Endothelial cell of umbilical vein (primary cell): ENCODE results near the gene RIN2. TPM values are rescaled to one million over a fixed set of nuclear protein-coding genes. Genes with fewer than 3 reads are reported as not detected.

Experiments
- BruUV-seq: library from RNA; stranded (reverse); fragments of 400-500 nt; replicated peaks from 2 replicates; lab custom pipeline; 2021; lab: Mats Ljungman, UMichigan
- CTCF ChIA-PET: fragments of 300-600, 350-600 bp; sonication (Branson Sonifier 250); formaldehyde crosslinking; loops from one replicate; lab custom pipeline; 2021; ENCODE audit warnings: antibody characterized with exemption, inconsistent platforms; lab: Charles Lee
- POLR2A ChIA-PET: fragments of 300-600, 350-600 bp; sonication (Branson Sonifier 250); formaldehyde crosslinking; loops from one replicate; lab custom pipeline; 2021; ENCODE audit warnings: antibody characterized with exemption, inconsistent platforms; lab: Charles Lee
- DNase-seq: peaks from one replicate; pipeline ENCODE4 v3.0.0-alpha.2; 2011; ENCODE audit warnings: low read depth, low spot score
- FAIRE-seq: peaks from 2 replicates; lab custom pipeline; 2011; peaks lifted over from hg19 to GRCh38; lab: Jason Lieb, UNC
- H2AFZ ChIP-seq: 2 replicates; pipeline ENCODE4 v1.6.0; 2012; ENCODE audit warnings: low read depth, low read length, control low read depth, inconsistent platforms
- H3K27ac ChIP-seq: 2 replicates; pipeline ENCODE4 v1.5.1; 2011; ENCODE audit warnings: low read depth, mild to moderate bottlenecking, control low read depth, low read length, moderate library complexity; ENCODE audit not compliant: insufficient read depth
- H3K27me3 ChIP-seq, 2 experiments: 2 replicates each; pipeline versions ENCODE4 v1.6.0 to v1.6.1; 2011; ENCODE audit warnings: low read length in 2 of 2, mixed read lengths in 1 of 2; ENCODE audit not compliant: control insufficient read depth in 2 of 2, insufficient read depth in 2 of 2
- H3K36me3 ChIP-seq, 2 experiments: 2 replicates in 1 of 2; 3 replicates in 1 of 2; pipeline ENCODE4 v1.5.1; 2011; ENCODE audit warnings: low read length in 2 of 2, mild to moderate bottlenecking in 1 of 2, moderate library complexity in 1 of 2; ENCODE audit not compliant: control insufficient read depth in 2 of 2, insufficient read depth in 2 of 2; ENCODE audit errors: extremely low read depth in 1 of 2
- H3K4me1 ChIP-seq: 3 replicates; pipeline ENCODE4 v1.5.1; 2011; ENCODE audit warnings: mild to moderate bottlenecking, low read length; ENCODE audit not compliant: control insufficient read depth, insufficient read depth; ENCODE audit errors: extremely low read depth
- H3K4me2 ChIP-seq: 2 replicates; pipeline ENCODE4 v1.6.1; 2011; ENCODE audit warnings: low read length, control low read depth, mixed read lengths; ENCODE audit not compliant: insufficient read depth
- H3K4me3 ChIP-seq, 3 experiments: fragments of 200-600 bp in 1 of 3; sonication (generic), shearing (Covaris generic) in 1 of 3; replicated peaks in 1 of 3; 2 replicates each; pipeline ENCODE4 v1.5.1; 2011 to 2016; ENCODE audit warnings: control low read depth in 3 of 3, low read length in 3 of 3, mild to moderate bottlenecking in 2 of 3, inconsistent platforms in 1 of 3, low read depth in 1 of 3, moderate library complexity in 1 of 3; ENCODE audit not compliant: insufficient read depth in 1 of 3
- H3K79me2 ChIP-seq: 2 replicates; pipeline ENCODE4 v1.6.0; 2012; ENCODE audit warnings: low read length, inconsistent platforms; ENCODE audit not compliant: control insufficient read depth, insufficient read depth
- H3K9ac ChIP-seq: replicated peaks from 2 replicates; pipeline ENCODE3; 2011; ENCODE audit warnings: low read length, control low read depth; ENCODE audit not compliant: insufficient read depth; ENCODE audit errors: extremely low read depth
- H3K9me1 ChIP-seq: replicated peaks from 3 replicates; pipeline ENCODE4 v1.6.0; 2011; ENCODE audit warnings: mild to moderate bottlenecking, low read length; ENCODE audit not compliant: control insufficient read depth, insufficient read depth; ENCODE audit errors: extremely low read depth
- H3K9me3 ChIP-seq: replicated peaks from 2 replicates; pipeline ENCODE4 v1.5.1; 2012; ENCODE audit warnings: low read length, inconsistent platforms; ENCODE audit not compliant: control insufficient read depth, insufficient read depth
- H4K20me1 ChIP-seq: replicated peaks from 2 replicates; pipeline ENCODE3; 2011; ENCODE audit warnings: mild to moderate bottlenecking, low read length; ENCODE audit not compliant: control insufficient read depth, insufficient read depth; ENCODE audit errors: extremely low read depth
- EZH2 ChIP-seq: IDR thresholded peaks from 2 replicates; pipeline ENCODE4 v1.6.1; 2012; ENCODE audit warnings: borderline replicate concordance, low read depth, mild to moderate bottlenecking, moderate library complexity, low read length, inconsistent platforms; ENCODE audit not compliant: severe bottlenecking
- FOS ChIP-seq: IDR thresholded peaks from 2 replicates; pipeline ENCODE4 v1.6.1; 2011; ENCODE audit warnings: mild to moderate bottlenecking, low read length, moderate library complexity, borderline replicate concordance; ENCODE audit not compliant: insufficient read depth
- GATA2 ChIP-seq: IDR thresholded peaks from 2 replicates; pipeline ENCODE4 v1.7.0; 2011; ENCODE audit warnings: low read depth, mild to moderate bottlenecking, moderate library complexity, mixed read lengths, low read length; ENCODE audit not compliant: insufficient read length, insufficient read depth
- JUN ChIP-seq: IDR thresholded peaks from 2 replicates; pipeline ENCODE4 v1.6.1; 2011; ENCODE audit warnings: borderline replicate concordance, low read depth; ENCODE audit not compliant: insufficient read length, insufficient read depth
- MYC ChIP-seq: IDR thresholded peaks from one replicate; pipeline ENCODE4 v1.6.1; 2011; ENCODE audit warnings: mild to moderate bottlenecking, low read depth, low read length
- POLR2A ChIP-seq: IDR thresholded peaks from 2 replicates; pipeline ENCODE4 v1.6.1; 2012; ENCODE audit warnings: low read depth, mild to moderate bottlenecking, control low read depth, low read length
- POLR2AphosphoS5 ChIP-seq: IDR thresholded peaks from 2 replicates; pipeline ENCODE4 v1.6.1; 2012; ENCODE audit warnings: low read depth, mild to moderate bottlenecking, control low read depth, low read length, moderate library complexity; ENCODE audit not compliant: insufficient read depth
- dilution Hi-C: fragments of 300-500 bp; cut with MboI; formaldehyde crosslinking; loops from one replicate; pipeline ENCODE4 v1.15.0; 2019; ENCODE audit warnings: low sequenced_read_pairs; ENCODE audit not compliant: extremely low pct_ligation_motif_present
- intact Hi-C: fragments of 100-400 bp; cut with micrococcal nuclease; formaldehyde crosslinking; loops from one replicate; pipeline ENCODE4 v1.10.0; 2022
- polyA plus RNA-seq, 4 experiments: library from polyadenylated mRNA; depleted of rRNA in 3 of 4; stranded (reverse) in 3 of 4; unstranded in 1 of 4; fragments of >200 nt; gene quantifications; 2 replicates each; pipeline versions ENCODE4 v1.2.1 to v1.2.3, GENCODE V29; 2011 to 2012; ENCODE audit warnings: missing spikeins in 1 of 4
- total RNA-seq: library from RNA; stranded (reverse); gene quantifications from 2 replicates; pipeline ENCODE4 v1.2.3, GENCODE V29; 2021
- TF ChIP-seq, protein P1 (sequence below): IDR thresholded peaks from 2 replicates; pipeline ENCODE4 v1.6.1; 2011; ENCODE audit not compliant: insufficient read depth, insufficient read length
- TF ChIP-seq, protein P2 (sequence below), 2 donors: IDR thresholded peaks; 1 replicate in 1 of 2; 2 replicates in 1 of 2; pipeline ENCODE4 v1.5.1; 2011; ENCODE audit warnings: low read length in 2 of 2, mild to moderate bottlenecking in 2 of 2, moderate library complexity in 2 of 2, control low read depth in 1 of 2, inconsistent platforms in 1 of 2, low read depth in 1 of 2; ENCODE audit not compliant: insufficient read depth in 1 of 2; ENCODE audit errors: extremely low read depth in 1 of 2

The RIN2 gene
- total and polyA plus RNA-seq, 2 donors (not counting 3 experiments of a cell fraction or from before 2014, with no cell fraction given) = 22.6 to 119 TPM

- FAIRE-seq (no peak), DNase-seq (no peak)
- H3K9me3 ChIP-seq = no peaks in the 10 kb centered on the region
- POLR2A ChIA-PET = no interaction called here
- no peaks in the 10 kb centered on the region for H3K9me1 ChIP-seq
- H3K36me3 ChIP-seq = no peaks in the 10 kb centered on the region
- no peak overlapping the region for H3K27ac ChIP-seq
- no peak overlapping the region for H2AFZ ChIP-seq
- H3K9ac ChIP-seq = no peak overlapping the region
- H3K4me3 ChIP-seq = no peak overlapping the region
- no peaks in the 10 kb centered on the region for H3K79me2 ChIP-seq
- H3K4me2 ChIP-seq = no peak overlapping the region
- H3K27me3 ChIP-seq = no peaks in the 10 kb centered on the region
- intact Hi-C loops = no loop called here
- CTCF ChIA-PET = no interaction called here
- dilution Hi-C loops = no loop called here
- peaks cover 6% of the 10 kb centered on the region for H3K4me1 ChIP-seq
- no TSS peak for BruUV-seq
- no peaks in the 10 kb centered on the region for H4K20me1 ChIP-seq
- TF ChIP-seq MYC = no peak
- TF ChIP-seq, protein P1, sequence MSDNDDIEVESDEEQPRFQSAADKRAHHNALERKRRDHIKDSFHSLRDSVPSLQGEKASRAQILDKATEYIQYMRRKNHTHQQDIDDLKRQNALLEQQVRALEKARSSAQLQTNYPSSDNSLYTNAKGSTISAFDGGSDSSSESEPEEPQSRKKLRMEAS = no peak
- no peak for TF ChIP-seq POLR2AphosphoS5
- no peak for TF ChIP-seq GATA2
- TF ChIP-seq, protein P2, sequence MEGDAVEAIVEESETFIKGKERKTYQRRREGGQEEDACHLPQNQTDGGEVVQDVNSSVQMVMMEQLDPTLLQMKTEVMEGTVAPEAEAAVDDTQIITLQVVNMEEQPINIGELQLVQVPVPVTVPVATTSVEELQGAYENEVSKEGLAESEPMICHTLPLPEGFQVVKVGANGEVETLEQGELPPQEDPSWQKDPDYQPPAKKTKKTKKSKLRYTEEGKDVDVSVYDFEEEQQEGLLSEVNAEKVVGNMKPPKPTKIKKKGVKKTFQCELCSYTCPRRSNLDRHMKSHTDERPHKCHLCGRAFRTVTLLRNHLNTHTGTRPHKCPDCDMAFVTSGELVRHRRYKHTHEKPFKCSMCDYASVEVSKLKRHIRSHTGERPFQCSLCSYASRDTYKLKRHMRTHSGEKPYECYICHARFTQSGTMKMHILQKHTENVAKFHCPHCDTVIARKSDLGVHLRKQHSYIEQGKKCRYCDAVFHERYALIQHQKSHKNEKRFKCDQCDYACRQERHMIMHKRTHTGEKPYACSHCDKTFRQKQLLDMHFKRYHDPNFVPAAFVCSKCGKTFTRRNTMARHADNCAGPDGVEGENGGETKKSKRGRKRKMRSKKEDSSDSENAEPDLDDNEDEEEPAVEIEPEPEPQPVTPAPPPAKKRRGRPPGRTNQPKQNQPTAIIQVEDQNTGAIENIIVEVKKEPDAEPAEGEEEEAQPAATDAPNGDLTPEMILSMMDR (IDR thresholded peaks at IDR 0.05; ENCODE audit: extremely low read depth in 1 of 2, insufficient read depth in 1 of 2, low read depth in 1 of 2, low read length in 2 of 2) = no peak
- no peak for TF ChIP-seq JUN
- TF ChIP-seq FOS = no peak
- no peak for TF ChIP-seq EZH2
- no peak for TF ChIP-seq POLR2A
Observed at GRCh38 chr20:19777315-19777714, 19.3 kb downstream of the RIN2 start.
